Immature natural killer cell (primary cell): Measurements from ENCODE around the gene OR1L6. TPM values are rescaled to one million over a fixed set of nuclear protein-coding genes. Genes with fewer than 3 reads are reported as not detected.

Experiments used
- DNase-seq, 3 donors: peaks; one replicate each; pipeline ENCODE4 v3.0.0; 2022; ENCODE audit warnings: mixed read lengths in 1 of 3
- H3K27ac Mint-ChIP-seq, 6 donors: one replicate each; pipeline ENCODE4 v1.8.0; 2020; ENCODE audit warnings: mixed read lengths in 6 of 6, mild to moderate bottlenecking in 5 of 6, inconsistent platforms in 4 of 6, moderate library complexity in 3 of 6
- H3K27me3 Mint-ChIP-seq, 3 donors: one replicate each; pipeline ENCODE4 v1.8.0; 2020 to 2021; ENCODE audit warnings: low read depth in 3 of 3, mild to moderate bottlenecking in 3 of 3, mixed read lengths in 3 of 3, moderate library complexity in 3 of 3, inconsistent platforms in 1 of 3
- H3K36me3 Mint-ChIP-seq, 3 donors: one replicate each; pipeline ENCODE4 v1.8.0; 2020; ENCODE audit warnings: mixed read lengths in 3 of 3, inconsistent platforms in 2 of 3, mild to moderate bottlenecking in 2 of 3
- H3K4me1 Mint-ChIP-seq, 2 donors: one replicate each; pipeline ENCODE4 v1.8.0; 2020; ENCODE audit warnings: inconsistent platforms in 2 of 2, mild to moderate bottlenecking in 2 of 2, mixed read lengths in 2 of 2, moderate library complexity in 1 of 2
- H3K4me3 Mint-ChIP-seq, 5 donors: one replicate each; pipeline ENCODE4 v1.8.0; 2020; ENCODE audit warnings: mild to moderate bottlenecking in 5 of 5, mixed read lengths in 5 of 5, inconsistent platforms in 3 of 5, moderate library complexity in 3 of 5
- H3K9me3 Mint-ChIP-seq, 6 donors: one replicate each; pipeline ENCODE4 v1.8.0; 2020; ENCODE audit warnings: mild to moderate bottlenecking in 6 of 6, mixed read lengths in 6 of 6, inconsistent platforms in 4 of 6, moderate library complexity in 3 of 6
- polyA plus RNA-seq, 3 donors: library from polyadenylated mRNA; unstranded; fragments of 300-500 nt; fragmentation: Illumina TruSeq; gene quantifications; one replicate each; pipeline ENCODE4 v1.2.3, GENCODE V29; 2021

Gene OR1L6, protein sequence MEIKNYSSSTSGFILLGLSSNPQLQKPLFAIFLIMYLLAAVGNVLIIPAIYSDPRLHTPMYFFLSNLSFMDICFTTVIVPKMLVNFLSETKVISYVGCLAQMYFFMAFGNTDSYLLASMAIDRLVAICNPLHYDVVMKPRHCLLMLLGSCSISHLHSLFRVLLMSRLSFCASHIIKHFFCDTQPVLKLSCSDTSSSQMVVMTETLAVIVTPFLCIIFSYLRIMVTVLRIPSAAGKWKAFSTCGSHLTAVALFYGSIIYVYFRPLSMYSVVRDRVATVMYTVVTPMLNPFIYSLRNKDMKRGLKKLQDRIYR
- not detected for polyA plus RNA-seq

DNA sequence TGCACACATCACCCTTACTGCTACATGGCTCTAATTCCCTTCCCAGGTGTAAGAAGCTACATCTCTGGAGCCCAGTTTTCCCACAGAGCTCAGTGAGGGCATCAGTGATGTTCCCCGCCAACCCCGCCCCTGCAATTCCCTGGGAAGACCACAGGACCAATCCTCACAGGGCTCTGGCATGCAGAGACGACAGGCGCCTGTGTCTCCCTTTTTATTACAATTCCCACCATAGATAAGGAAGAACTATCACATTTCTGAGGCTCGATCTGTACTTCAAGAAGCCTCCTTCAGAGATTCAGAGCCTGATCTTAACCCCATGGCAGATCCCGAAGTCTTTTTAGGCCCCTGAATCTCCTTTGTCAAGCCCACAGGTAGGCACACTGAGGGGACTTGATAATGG, at the start of gene OR1L6:
OR1L6 (plus strand) TSS at position 301 of the 400 bp plus-strand sequence. CDS start 7,545 bp downstream, outside the sequence.
- peaks cover 0 to 3% (median 0%) of the 10 kb centered on the region in 3 donors for H3K36me3 Mint-ChIP-seq

DNA sequence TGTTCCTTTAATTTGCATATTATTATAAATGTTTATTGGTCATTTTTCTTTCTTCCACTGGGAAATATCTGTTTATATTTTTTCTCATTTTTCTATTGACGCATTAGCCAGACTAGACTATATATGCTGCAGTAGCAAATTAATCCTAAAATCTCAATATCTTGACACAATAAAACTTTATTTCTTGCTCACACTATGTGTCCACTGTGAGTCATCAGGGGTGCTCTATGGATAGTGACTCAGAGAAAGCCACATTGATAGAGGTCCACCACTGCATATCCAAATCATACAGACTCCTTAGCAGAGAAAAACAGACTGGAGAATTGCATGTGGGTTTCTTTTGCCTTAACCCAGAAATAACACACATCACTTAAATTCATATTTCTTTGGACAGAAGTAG, 46.4 kb upstream of the OR1L6 start:
- H3K4me3 Mint-ChIP-seq, result no peak overlapping the region
- H3K36me3 Mint-ChIP-seq, result peaks cover 0 to 7% (median 0%) of the 10 kb centered on the region in 3 donors
- H3K9me3 Mint-ChIP-seq, result peaks cover 8 to 28% (median 19%) of the 10 kb centered on the region in 6 donors
- H3K27ac Mint-ChIP-seq, result no peak overlapping the region
- H3K27me3 Mint-ChIP-seq, result peaks cover 0 to 5% (median 3%) of the 10 kb centered on the region in 3 donors
- H3K4me1 Mint-ChIP-seq, result no peaks in the 10 kb centered on the region
- no peak for DNase-seq

More for the DNA sequence above, at the start of gene OR1L6:
- peaks cover 3 to 15% (median 7%) of the 10 kb centered on the region in 6 donors for H3K9me3 Mint-ChIP-seq
- no peak within 1 kb of the TSS for H3K4me3 Mint-ChIP-seq
- H3K4me1 Mint-ChIP-seq, result no peaks in the 10 kb centered on the region
- no peak for DNase-seq
- H3K27me3 Mint-ChIP-seq, result peaks cover 0 to 3% (median 2%) of the 10 kb centered on the region in 3 donors
- H3K27ac Mint-ChIP-seq, result no peak within 1 kb of the TSS

DNA sequence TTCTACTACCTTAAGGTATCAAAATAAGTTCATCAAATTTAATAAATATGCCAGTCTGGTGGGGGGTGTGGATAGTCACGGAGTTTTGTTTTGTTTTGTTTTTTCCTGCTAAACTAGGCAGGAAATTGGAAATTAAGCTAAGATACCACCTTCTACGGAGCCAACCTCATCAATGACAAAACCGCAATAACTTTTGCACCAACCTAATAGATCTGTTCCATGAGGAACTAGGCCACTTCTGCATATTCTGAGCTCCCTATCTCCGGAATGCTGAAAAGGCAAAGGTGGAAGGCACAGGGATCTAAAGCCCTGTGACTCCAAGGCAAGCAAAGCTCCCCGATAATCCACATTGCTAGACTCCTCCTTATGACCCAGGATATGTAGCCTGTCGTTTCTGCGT, 24.1 kb upstream of the OR1L6 start:
- Mint-ChIP-seq H3K27ac (no peak overlapping the region), H3K4me1 (no peaks in the 10 kb centered on the region), H3K9me3 (peaks cover 12 to 70% (median 35%) of the 10 kb centered on the region in 6 donors), H3K4me3 (no peak overlapping the region), H3K36me3 (no peaks in the 10 kb centered on the region), H3K27me3 (peaks cover 0 to 6% (median 3%) of the 10 kb centered on the region in 3 donors)
- DNase-seq, result no peak

DNA sequence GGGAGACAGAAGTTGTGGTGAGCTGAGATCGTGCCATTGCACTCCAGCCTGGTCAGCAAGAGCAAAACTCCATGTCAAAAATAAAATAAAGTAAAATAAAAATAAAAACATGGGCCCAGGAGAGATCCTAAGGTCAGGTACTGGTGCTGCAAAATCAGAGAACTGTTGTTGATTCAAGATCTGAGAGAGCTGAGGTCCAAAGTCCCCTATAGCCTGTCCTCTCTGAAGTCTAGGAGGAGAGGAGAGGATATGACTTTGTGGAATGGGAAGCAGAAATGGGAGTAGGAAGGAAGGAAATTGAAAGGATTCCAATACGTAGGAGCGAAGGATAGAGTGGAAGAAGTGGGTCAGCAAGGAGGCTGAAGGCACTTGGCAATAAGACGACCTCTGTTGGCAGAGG, 22.9 kb upstream of the OR1L6 start:
- H3K9me3 Mint-ChIP-seq, result peaks cover 18 to 70% (median 37%) of the 10 kb centered on the region in 6 donors

DNA sequence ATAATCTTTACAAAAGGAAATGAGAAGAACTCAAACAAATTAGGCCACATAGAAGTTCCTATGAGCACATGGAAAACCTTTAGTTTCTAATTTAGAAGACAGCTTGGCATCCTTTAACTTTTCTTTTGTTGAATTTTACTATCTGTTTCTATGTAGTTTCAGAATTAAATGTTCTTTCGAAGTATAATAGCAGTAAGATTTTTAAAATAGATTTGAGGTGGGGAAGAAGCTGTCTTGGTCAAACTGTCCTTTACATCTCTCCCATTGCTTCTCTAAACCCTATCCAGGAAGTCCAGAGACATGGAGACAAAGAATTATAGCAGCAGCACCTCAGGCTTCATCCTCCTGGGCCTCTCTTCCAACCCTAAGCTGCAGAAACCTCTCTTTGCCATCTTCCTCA, 18.4 kb upstream of the OR1L6 start, which contains the start of gene OR1L4:
OR1L4 (plus strand) TSS at position 301 of the 400 bp plus-strand sequence; CDS start at position 301, 0 bp downstream.
- no peak for DNase-seq
- Mint-ChIP-seq H3K9me3 (peaks cover 22 to 63% (median 50%) of the 10 kb centered on the region in 6 donors), H3K27ac (no peak within 1 kb of the TSS), H3K36me3 (peaks cover 0 to 4% (median 3%) of the 10 kb centered on the region in 3 donors), H3K27me3 (peaks cover 0 to 6% (median 3%) of the 10 kb centered on the region in 3 donors), H3K4me3 (no peak within 1 kb of the TSS), H3K4me1 (no peaks in the 10 kb centered on the region)

More for the DNA sequence above, 22.9 kb upstream of the OR1L6 start:
- no peaks in the 10 kb centered on the region for H3K4me1 Mint-ChIP-seq
- DNase-seq, result no peak
- H3K27me3 Mint-ChIP-seq, result peaks cover 0 to 7% (median 0%) of the 10 kb centered on the region in 3 donors
- H3K4me3 Mint-ChIP-seq, result no peak overlapping the region
- no peaks in the 10 kb centered on the region for H3K36me3 Mint-ChIP-seq
- no peak overlapping the region for H3K27ac Mint-ChIP-seq

DNA sequence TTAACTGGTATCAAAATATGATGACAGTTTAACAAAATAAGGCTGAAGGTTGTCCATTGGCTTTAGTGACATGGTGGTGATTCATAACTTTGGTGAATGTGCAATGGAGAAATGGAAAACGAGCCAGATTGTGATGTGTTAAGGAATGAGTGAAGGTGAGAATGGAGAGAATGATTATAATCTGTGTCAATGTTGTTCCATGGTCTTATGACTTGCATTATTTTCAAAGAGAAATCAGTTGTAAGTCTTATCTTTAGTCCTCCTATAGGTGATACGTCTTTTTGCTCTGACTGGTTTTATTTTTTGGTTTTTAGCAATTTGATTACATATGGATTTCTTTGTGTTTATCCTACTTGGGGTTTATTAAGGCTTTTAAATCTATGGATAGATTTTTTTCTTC, 12.7 kb downstream of the OR1L6 start:
- Mint-ChIP-seq H3K36me3 (peaks cover 8 to 18% (median 9%) of the 10 kb centered on the region in 3 donors), H3K27ac (no peak overlapping the region), H3K27me3 (peaks cover 0 to 10% (median 3%) of the 10 kb centered on the region in 3 donors)

DNA sequence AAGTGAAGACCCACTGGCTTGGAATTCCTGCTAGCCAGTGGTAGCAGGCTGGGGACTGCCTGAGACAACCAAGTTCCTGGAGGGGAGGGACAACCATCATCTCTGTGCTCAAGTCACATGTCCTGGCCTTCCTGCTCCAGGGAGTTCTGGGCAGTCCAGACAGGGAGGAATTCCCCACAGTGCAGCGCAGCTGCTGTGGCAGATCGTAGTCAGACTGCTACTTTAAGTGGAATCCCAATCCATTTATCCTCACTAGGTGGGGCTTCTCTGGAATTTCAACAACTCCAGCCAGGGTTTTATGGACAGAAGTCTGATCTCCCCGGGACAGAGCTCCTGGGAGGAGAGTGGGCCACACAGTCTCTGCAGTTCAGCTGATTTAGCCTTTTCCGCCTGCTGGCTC, 25.7 kb downstream of the OR1L6 start:
- Mint-ChIP-seq H3K4me3 (no peak overlapping the region), H3K36me3 (peaks cover 7 to 12% (median 9%) of the 10 kb centered on the region in 3 donors), H3K27me3 (peaks cover 0 to 2% (median 0%) of the 10 kb centered on the region in 3 donors), H3K4me1 (no peaks in the 10 kb centered on the region), H3K27ac (no peak overlapping the region), H3K9me3 (peaks cover 16 to 52% (median 34%) of the 10 kb centered on the region in 6 donors)
- DNase-seq, result no peak

More for the DNA sequence above, 12.7 kb downstream of the OR1L6 start:
- Mint-ChIP-seq H3K4me1 (no peaks in the 10 kb centered on the region), H3K4me3 (no peak overlapping the region), H3K9me3 (peaks cover 6 to 28% (median 11%) of the 10 kb centered on the region in 6 donors)
- no peak for DNase-seq

DNA sequence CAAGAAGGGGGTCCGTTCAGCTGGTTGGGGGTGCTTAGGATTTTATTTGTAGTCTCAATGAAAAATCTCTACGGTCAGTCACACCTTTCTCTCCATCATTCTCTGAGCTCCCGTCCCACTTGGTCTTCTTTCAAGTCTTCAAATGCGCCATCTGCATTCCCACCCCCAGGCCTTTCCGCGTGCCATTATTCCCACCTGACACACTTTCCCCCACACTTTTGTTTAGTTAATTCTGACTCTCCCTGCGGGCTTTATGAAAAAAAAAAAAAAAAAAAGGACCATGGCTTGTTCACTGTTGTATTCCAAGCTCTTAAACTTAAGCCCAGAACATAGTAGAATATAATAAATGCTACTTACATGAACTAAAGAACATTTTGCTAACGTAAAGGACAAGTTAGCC, 34.9 kb downstream of the OR1L6 start:
- no peak overlapping the region for H3K27ac Mint-ChIP-seq
- no peak overlapping the region for H3K4me3 Mint-ChIP-seq
- H3K9me3 Mint-ChIP-seq, result peaks cover 0 to 15% (median 8%) of the 10 kb centered on the region in 6 donors
- DNase-seq, result no peak
- peaks cover 2 to 3% (median 3%) of the 10 kb centered on the region in 3 donors for H3K27me3 Mint-ChIP-seq
- H3K36me3 Mint-ChIP-seq, result no peaks in the 10 kb centered on the region
- H3K4me1 Mint-ChIP-seq, result no peaks in the 10 kb centered on the region

DNA sequence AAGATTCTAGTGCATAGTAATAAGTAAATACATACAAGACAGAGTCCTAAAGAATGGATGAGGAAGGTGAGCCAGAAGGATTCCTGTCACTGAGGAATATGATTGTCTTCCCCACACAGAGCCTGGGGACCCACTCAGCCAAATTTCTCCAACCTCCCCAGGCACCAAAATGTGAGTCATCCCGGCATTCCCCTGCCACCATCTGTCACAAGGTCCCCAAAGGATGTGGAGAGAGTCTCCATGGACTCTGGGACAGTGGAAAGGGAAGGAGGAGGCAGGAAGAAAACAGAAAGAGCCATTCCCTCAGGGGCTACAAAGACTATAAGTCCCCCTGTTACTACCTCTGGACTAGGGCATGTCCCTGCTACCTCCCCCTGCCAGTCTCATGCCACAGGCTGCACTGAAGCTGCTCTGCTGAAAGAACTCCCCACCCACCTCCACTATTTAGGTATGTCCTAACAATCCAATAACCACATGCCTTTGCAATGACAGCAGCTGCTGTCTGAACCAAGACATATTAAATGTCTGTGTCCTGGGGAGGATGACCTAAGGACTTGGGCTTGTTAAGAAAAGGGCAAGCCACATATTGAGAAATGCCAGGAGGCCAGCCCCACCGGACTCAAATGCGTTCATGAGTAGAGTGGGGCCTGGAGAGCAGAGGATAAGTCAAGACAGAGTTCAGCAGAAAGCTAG, 36.0 kb downstream of the OR1L6 start:
- Mint-ChIP-seq H3K27me3 (peaks cover 2% of the 10 kb centered on the region in 3 donors), H3K27ac (no peak overlapping the region), H3K9me3 (peaks cover 0 to 6% (median 2%) of the 10 kb centered on the region in 6 donors), H3K36me3 (no peaks in the 10 kb centered on the region), H3K4me3 (no peak overlapping the region), H3K4me1 (no peaks in the 10 kb centered on the region)
- DNase-seq, result no peak

DNA sequence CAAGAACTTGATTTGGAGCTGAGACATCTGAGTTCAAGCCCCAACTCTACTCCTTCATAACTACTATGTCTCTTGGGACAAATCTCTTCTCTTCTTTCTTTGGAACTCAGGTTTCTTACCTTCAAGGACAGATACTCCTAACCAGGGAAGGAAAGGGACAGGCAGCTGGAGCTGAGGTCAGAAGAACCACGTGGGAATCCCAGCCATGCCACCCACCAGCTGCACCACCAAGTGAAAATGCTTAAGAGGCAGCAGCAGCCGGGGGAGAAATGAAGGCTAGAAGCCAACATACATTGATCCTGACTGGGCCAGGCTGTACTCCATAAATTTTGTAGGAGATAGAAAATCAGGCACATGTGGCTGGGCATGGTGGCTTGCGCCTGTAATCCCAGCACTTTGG, 37.1 kb downstream of the OR1L6 start:
- Mint-ChIP-seq H3K27me3 (peaks cover 0 to 2% (median 2%) of the 10 kb centered on the region in 3 donors), H3K4me3 (no peak overlapping the region), H3K27ac (no peak overlapping the region), H3K4me1 (no peaks in the 10 kb centered on the region), H3K9me3 (no peaks in the 10 kb centered on the region), H3K36me3 (no peaks in the 10 kb centered on the region)
- DNase-seq, result no peak

DNA sequence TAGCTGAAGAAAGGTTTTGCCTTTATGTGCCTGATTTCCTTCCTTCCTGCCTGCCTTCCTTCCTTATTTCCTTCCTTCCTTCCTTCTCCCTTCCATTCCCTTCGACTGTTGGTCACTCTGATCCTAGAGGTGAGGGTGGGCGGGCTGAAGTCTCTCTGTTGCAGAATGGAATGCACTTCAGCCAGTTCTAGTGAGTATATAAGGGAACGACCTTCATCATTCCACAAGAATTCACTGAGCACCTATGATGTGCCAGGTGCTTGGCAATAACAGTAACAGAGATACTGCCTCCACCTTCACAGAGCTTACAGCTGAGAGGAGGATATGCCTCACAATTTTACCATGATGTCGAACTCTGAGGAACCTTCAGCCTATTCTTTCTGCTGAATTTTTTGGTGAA, 37.9 kb downstream of the OR1L6 start:
- no peaks in the 10 kb centered on the region for H3K36me3 Mint-ChIP-seq
- H3K9me3 Mint-ChIP-seq, result no peaks in the 10 kb centered on the region
- H3K27ac Mint-ChIP-seq, result no peak overlapping the region
- H3K4me1 Mint-ChIP-seq, result no peaks in the 10 kb centered on the region
- no peak for DNase-seq
- peaks cover 0 to 2% (median 2%) of the 10 kb centered on the region in 3 donors for H3K27me3 Mint-ChIP-seq
- no peak overlapping the region for H3K4me3 Mint-ChIP-seq

DNA sequence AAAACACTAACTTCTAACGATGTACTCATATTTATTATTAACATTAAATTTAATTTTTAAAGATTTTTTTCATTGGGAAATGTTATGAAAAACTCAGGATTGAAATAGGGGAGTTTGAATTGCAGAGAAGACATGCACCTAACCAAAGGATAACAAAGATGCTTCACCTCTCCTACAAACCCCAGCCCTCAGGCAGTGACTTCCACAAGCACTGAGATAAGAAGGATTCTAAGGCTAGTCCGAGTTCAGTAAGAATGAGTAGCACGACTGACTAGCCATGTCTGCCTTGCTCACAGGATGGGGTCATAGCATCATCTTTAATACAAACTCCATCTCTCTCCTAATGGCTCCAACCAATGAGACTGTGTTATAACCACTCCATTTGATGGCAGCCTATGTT, 39.6 kb downstream of the OR1L6 start:
- Mint-ChIP-seq H3K9me3 (no peaks in the 10 kb centered on the region), H3K27ac (no peak overlapping the region), H3K27me3 (peaks cover 0 to 2% (median 2%) of the 10 kb centered on the region in 3 donors), H3K4me3 (no peak overlapping the region), H3K36me3 (no peaks in the 10 kb centered on the region), H3K4me1 (no peaks in the 10 kb centered on the region)
- no peak for DNase-seq

DNA sequence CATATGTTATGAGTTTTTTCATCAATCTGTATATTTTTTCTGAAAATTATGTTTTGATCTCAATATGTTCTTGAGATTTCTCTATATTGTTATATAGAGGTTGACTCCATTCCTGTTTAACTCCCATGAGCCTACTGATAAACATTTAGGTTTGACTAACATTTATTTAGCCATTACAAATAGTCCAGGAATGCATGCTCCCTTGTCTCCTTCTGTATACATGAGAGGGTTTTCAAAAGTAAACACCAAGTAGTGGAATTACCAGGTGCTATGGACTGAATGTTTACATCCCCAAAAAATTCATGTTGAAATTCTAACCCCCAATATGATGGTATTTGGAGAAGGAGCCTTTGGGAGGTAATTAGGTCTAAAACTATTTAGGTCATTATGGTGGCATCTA, 43.2 kb downstream of the OR1L6 start:
- no peaks in the 10 kb centered on the region for H3K27me3 Mint-ChIP-seq
- no peak overlapping the region for H3K4me3 Mint-ChIP-seq
- H3K27ac Mint-ChIP-seq, result no peak overlapping the region
- no peak for DNase-seq
- peaks cover 0 to 3% (median 0%) of the 10 kb centered on the region in 3 donors for H3K36me3 Mint-ChIP-seq
- no peaks in the 10 kb centered on the region for H3K9me3 Mint-ChIP-seq
- H3K4me1 Mint-ChIP-seq, result no peaks in the 10 kb centered on the region

DNA sequence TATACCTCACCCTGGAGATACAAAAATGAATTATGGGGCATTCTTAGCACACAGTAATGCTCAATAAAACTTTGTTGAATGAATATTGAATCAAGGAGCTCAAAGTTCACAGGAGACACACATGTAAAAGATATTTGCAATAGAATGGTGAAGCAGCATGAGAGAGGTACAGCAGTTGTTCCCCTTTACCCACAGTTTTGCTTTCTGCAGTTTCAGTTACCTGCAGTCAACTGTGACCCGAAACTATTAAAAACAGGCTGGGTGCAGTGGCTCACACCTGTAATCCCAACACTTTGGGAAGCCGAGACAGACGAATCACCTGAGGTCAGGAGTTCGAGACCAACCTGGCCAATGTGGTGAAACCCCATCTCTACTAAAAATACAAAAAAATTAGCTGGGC, 44.2 kb downstream of the OR1L6 start:
- Mint-ChIP-seq H3K36me3 (peaks cover 0 to 3% (median 0%) of the 10 kb centered on the region in 3 donors), H3K27me3 (peaks cover 0 to 3% (median 3%) of the 10 kb centered on the region in 3 donors), H3K27ac (no peak overlapping the region), H3K9me3 (no peaks in the 10 kb centered on the region), H3K4me3 (no peak overlapping the region), H3K4me1 (no peaks in the 10 kb centered on the region)
- DNase-seq, result no peak
